GM19240 (cell line): ENCODE results near the gene CADM2.
"Not testable (repeated sequence)": the region's sequence is repeated elsewhere in the genome, so short reads cannot be mapped to it uniquely, and the experiment has no call there.

ENCODE experiments used
- DNase-seq: peaks from one replicate; pipeline ENCODE4 v3.0.0; 2011; ENCODE audit warnings: low spot score; ENCODE audit not compliant: insufficient read length

Gene CADM2

DNA sequence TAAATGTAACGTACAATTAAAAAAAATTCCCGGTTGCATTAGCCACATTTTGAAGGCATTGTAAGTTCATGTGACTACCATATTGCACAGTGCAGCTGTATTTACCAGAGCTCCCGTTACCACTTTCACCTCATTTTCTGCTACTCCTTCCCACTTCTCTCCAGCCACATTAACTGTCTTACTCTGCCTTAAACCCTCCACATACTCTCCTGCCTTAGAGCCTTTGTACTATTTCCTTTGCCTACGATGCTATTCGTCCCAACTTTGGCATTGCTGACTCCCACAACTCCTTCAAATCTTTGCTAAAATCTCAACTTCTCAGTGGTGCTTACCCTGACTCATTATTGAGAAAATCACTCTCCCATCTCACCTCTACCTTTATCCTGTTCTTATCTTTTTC lies 115.2 kb downstream of the CADM2 start:
- DNase-seq, result no peak

DNA sequence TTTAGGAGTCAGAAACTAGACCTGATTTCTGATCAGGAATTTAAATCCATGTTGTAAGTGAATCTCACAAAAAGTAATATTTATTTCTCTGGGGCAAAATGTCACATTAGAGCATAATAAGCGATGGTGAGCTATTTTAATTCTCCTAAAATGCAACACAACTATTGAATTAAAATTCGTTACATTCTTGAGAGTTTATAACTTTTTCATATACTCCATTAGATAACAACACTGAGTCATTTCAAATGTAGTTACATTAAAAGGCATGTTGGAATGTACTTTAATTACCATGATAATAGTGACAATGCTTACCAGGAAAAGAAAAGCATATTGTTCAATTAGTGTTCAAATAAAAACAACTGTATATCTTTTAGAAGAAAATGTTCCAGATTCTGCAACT lies 116.9 kb downstream of the CADM2 start:
- no peak for DNase-seq

- DNase-seq, result no peak
Observed at GRCh38 chr3:85077018-85077417, 118.2 kb downstream of the CADM2 start.

DNA sequence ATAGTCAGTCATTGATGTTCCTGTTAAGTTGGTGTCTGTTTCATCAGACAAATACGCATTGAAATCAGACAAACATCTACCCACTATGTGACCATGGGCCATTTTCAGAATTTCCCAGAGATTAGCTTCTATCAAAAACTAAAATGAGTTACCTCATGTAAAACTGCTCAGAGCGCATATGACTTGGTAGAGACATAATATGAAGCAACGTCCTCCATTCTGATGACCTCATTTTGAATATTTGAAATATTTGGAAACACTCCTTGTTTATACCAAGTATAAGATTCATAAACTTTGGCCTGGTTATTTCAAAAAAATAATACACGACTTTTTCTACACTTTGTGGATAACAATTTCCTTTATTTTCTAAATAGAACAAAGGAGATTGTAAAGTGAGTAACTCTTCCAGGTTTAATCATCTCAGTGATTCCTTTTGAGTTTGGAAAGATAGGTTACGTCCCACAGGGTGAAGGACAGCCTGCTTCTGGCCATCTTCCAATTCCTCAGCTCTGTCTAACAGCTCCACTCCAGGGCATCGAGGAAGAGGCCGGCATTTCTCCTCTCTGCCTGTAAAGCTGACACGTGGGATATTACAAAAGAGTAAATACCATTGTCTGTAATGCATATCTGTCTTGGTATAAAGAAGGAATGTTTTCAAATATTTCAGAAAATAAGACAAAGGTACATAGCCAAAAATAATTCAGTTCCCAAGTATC lies 122.6 kb downstream of the CADM2 start:
- no peak for DNase-seq

- DNase-seq, result no peak
Observed at GRCh38 chr3:85090495-85090894, 131.7 kb downstream of the CADM2 start.

- DNase-seq, result no peak
Observed at GRCh38 chr3:85100316-85100715, 141.5 kb downstream of the CADM2 start.

DNA sequence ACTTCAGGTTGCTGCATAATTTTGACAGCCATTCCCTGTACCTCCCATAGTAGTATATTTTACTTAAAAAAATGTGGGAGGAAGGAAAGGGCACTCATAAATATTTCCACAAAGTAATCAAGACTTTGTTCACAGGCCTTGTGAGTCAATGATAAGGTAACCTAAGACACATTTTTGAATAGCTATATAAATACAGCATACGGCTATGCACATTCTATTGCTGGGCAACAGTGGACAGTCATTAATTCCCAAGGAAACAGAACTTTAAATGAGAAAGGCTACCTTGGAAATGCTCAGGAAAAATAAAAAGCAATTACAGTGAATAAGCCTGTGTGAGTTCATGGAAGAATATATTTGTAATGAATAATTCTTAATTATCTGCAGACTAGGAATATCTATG lies 144.0 kb downstream of the CADM2 start:
- no peak for DNase-seq

- no peak for DNase-seq
Observed at GRCh38 chr3:85110393-85110792, 151.6 kb downstream of the CADM2 start.

GRCh38 chr3:85120879-85121278 lies 162.1 kb downstream of the CADM2 start:
- no peak for DNase-seq

- DNase-seq, result not testable (repeated sequence)
Observed at GRCh38 chr3:85132864-85133263, 174.1 kb downstream of the CADM2 start.

DNA sequence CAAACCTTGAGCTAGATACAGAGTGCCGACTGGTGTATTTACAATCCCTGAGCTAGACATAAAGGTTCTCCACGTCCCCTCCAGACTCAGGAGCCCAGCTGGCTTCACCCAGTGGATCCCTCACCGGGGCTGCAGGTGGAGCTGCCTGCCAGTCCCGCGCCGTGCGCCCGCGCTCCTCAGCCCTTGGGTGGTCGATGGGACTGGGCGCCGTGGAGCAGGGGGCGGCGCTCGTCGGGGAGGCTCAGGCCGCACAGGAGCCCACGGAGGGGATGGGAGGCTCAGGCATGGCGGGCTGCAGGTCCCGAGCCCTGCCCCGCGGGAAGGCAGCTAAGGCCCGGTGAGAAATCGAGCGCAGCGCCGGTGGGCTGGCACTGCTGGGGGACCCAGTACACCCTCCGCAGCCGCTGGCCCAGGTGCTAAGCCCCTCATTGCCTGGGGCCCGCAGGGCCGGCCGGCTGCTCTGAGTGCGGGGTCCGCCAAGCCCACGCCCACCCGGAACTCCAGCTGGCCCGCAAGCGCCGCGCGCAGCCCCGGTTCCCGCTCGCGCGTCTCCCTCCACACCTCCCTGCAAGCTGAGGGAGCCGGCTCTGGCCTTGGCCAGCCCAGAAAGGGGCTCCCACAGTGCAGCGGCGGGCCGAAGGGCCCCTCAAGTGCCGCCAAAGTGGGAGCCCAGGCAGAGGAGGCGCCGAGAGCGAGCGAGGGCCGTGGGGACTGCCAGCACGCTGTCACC lies 175.1 kb downstream of the CADM2 start:
- DNase-seq, result not testable (repeated sequence)

DNA sequence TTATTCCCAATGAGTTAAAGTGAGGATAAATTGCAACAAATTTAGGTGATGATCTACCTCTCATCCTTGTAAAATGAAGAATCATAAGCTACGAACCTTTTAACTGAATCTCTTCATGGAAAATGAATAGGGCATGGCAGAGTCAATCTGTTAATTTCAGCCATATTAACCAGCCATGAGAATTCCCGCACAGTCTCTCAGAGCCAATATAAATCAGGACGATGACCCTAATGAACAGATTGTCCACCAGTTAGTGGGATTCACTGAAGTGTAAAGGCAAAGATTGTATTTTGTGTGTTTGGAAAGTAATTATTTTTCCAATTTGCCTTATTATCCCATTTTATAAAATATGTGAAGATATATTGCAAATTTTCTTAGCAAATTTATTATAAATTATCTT lies 183.8 kb downstream of the CADM2 start:
- DNase-seq, result no peak

- DNase-seq, result no peak
Observed at GRCh38 chr3:85148036-85148435, 189.2 kb downstream of the CADM2 start.

GRCh38 chr3:85151555-85151954 lies 192.8 kb downstream of the CADM2 start:
- DNase-seq, result no peak

GRCh38 chr3:85153279-85153678 lies 194.5 kb downstream of the CADM2 start:
- DNase-seq, result not testable (repeated sequence)

GRCh38 chr3:85159376-85159775 lies 200.6 kb downstream of the CADM2 start:
- no peak for DNase-seq

DNA sequence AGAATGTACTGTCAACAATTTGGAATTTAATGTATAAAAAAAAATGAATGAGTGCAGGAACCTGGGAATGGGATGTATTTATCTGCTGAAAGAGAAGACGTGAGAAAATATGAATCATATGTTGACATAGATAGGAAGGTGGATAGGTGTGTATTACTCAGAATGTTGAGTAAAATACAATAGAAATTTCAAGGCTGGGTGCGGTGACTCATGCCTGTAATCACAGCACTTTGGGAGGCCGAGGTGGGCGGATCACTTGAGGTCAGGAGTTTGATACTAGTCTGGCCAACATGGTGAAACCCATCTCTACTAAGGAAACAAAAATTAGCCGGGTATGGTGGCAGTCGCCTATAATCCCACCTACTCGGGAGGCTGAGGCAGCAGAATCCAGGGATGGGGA lies 202.8 kb downstream of the CADM2 start:
- no peak for DNase-seq

- no peak for DNase-seq
Observed at GRCh38 chr3:85162905-85163304, 204.1 kb downstream of the CADM2 start.

GRCh38 chr3:85164436-85164835 lies 205.6 kb downstream of the CADM2 start:
- no peak for DNase-seq

DNA sequence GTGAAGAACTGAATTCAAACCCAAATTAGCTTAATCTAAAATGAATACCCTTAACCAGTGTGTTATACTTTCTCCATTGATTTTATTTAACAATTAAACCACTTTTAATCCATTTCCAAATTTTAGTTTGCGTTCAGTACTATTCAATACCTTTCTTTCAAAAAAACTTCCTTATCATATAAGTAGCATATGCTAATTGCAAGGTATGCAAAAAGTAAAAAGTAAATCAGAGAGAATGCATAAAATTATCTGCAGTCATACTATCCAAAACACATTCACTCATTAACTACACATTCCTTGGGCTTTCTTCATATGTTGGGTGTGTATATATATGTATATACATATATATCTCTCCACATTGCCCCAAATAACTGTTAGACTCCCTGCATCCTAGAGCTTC lies 208.8 kb downstream of the CADM2 start:
- no peak for DNase-seq

DNA sequence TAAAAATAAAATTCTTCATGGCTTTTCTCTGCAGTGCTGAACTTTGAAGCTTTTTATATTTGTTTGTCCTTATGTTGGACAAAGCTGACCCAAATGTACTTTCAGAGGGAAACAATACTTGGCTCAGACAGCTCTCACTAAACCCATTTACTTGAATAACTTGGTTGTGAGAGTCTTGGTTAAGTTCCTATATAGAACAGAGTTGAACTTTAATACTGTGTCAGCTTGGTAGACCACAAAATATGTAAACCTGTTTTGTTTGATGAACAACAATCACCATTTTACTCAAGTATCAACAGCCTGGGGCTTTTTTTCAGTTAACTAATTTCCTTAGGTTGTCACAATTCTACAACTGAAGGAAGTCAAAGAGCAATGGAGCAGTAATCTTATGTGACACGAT lies 211.9 kb downstream of the CADM2 start:
- no peak for DNase-seq

DNA sequence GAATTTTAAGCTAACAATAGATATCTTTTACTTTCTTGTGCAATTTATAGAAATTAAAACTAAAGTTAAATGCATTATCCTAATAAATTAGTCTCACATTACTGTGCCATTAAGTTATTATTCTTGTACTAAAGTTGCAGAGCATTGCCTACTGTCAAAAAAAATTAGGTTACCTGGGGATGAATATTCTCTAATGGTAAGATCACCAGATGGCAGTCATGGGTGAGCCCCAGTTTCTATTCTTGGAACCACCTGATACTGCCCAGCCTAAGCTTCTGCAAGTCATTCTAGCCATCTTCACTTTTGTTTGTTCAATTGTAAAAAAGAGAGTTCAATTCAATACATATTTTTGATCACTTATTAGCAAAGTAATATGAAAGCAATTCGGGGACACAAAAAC lies 213.2 kb downstream of the CADM2 start:
- no peak for DNase-seq

GRCh38 chr3:85176799-85177198 lies 218.0 kb downstream of the CADM2 start:
- no peak for DNase-seq
